HG02852 (cell line): ENCODE data around the gene ODC1.

Experiments used
- ATAC-seq: cut with Tn5 transposase; IDR thresholded peaks from one replicate; pipeline ENCODE4 v1.9.1; 2021; ENCODE audit warnings: mild to moderate bottlenecking, moderate library complexity; ENCODE audit not compliant: unreplicated experiment

The ODC1 gene

DNA sequence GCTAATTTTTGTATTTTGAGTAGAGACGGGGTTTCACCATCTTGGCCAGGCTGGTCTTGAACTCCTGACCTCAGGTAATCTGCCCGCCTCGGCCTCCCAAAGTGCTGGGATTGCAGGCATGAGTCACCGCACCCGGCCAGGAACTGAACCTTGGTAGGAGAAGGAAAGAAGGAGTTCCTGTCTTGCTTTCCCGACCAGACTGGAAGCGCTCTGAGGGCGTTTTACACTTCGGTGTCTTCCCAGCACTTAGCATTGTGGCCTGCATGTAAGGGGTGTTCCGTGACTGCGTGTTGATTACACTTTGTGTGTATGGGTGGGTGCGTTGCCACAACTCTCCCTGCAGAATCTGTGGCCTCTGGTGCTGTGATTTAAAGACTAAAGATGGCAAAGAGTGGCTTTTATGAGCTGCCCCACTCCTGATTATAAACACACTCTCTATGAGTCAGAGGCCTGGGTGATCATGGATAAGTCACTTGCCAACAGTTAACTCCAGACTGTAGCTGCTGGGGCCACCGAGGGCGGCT is 46.0 kb downstream of the ODC1 start:
- no peak for ATAC-seq

DNA sequence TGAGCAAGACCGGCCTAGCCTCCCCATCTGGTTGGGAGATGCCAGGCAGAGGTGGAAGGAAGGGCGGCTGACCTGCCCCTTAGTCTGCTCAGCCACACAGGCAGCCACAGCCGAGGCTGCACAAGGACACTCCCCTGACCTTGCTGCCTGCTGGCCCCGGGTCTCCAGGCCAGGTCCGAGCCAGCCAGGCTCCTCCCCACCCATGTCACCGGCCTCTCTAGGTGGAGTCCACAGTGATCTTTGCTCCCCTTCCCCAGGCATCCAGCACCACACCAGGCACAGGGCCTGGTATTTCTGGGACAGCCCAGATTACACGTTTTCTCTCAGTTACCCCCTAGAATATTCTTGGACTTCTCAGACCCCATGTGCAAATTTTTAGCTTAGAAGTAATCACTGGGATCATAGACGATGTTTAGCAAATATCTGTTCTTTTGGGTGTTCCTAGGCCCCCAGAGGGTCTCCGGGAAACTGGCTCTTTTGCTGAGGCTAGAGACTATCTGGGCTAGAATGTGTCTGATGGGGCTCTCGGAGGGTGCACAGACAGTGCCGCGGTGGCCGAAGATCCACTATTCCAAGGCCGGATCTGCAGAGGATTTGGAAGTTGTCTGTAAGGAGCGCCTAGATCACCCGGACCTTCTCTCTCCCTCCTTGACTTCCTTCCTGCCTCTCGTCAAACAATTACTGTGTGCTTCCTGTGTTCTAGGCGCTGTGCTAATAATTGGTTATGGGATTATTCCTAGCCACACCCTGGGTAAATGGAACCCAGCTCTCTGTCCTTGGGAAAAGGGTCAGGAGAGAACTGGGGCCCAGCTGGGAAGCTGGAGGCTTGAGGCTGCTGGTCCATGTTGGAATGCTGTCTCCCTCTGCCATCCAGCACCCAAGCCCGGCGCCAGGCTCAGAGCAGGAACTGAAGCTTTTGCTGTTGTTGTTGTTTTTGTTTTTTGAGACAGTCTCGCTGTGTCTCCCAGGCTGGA is 46.9 kb downstream of the ODC1 start:
- no peak for ATAC-seq

DNA sequence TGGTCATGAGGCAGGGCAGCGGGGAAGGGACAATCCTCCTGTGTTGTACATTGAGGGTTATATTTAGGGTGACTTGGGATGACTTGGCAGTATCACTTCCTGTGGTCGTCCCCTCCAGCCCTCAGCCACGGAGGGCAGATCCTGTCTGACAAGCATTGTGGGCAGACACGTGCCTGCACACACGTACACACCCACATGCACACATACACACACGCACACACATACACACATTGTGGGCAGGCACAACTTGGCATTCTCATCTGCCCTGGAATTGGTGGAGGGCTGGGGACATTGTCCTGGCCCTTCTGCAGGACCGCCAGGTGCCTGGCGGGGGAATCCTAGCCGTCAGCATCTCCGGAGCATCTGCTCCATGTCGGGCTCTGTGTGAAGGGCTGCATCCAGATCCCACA is 47.6 kb downstream of the ODC1 start:
- ATAC-seq, result no peak

DNA sequence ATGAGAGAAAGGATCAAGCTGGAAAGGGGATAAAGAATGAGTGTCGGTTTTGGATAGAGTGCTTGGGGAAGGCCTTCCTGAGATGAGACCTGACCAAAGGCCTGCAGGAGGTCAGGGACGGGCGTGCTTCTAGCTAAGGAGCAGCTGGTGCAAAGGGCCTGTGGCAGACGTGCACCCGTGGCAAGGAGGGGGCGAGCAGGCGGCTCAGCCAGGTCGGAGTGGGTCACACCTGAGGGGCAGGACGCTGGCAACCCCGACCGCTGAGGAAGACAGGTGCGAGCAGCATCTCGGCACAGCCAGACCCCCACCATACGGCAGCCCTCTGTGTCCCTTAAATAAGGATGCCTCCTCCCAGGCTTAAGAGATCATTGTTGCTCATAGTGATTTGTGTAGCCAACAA is 48.1 kb downstream of the ODC1 start:
- ATAC-seq, result no peak

DNA sequence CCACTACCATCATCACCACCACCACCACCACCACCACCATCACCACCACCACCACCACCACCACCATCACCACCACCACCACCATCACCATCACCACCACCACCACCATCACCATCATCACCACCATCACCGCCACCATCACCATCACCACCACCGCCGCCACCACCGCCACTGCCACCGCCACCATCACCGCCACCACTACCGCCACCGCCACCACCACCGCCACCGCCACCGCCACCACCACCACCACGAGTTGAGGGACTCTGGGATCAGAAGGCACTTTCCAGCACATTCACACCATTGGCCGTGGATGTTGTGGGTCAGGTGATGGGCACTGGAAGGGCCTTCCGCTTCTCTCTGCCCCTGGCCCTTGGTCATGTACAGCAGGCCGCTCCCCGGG is 48.8 kb downstream of the ODC1 start:
- no peak for ATAC-seq

DNA sequence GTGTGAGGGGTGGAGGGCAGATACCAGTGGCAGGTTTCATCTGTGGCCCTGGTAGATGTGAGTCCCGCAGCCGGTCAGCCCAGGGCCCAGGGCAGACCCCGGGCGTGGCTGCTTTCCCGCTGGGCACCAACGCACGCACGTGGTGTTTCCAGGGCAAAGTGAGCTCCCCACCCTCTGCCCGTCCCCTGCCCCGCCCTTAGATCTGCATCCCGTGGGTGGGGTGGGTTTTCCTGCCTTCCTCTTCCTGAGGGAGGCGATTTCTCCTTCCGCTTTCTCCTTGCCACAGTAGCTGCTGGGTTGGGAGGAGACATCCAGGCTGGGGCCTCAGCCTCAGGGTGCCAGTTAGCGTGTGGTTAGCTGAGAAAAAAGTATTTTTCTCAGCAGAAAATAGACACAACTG is 49.6 kb downstream of the ODC1 start:
- ATAC-seq, result no peak

DNA sequence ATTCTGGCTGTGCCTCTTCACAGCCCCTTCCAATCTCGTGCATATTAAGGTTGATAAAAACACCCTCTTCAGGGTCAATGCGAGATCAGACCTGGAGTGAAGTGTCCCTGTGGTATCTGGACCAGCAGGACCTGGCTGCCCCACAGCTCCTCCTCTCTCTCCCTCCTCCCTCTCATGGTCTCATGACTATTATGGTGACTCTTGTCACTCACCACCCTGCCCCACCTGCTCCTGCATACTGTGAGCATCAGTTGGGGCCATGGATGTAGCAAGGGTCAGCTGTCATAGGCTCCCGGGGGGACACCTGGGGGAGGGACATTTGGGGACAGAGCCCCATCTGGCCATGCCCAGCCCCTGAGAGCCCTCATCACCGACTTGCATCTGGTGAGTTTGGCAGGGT is 50.2 kb downstream of the ODC1 start:
- ATAC-seq, result no peak

DNA sequence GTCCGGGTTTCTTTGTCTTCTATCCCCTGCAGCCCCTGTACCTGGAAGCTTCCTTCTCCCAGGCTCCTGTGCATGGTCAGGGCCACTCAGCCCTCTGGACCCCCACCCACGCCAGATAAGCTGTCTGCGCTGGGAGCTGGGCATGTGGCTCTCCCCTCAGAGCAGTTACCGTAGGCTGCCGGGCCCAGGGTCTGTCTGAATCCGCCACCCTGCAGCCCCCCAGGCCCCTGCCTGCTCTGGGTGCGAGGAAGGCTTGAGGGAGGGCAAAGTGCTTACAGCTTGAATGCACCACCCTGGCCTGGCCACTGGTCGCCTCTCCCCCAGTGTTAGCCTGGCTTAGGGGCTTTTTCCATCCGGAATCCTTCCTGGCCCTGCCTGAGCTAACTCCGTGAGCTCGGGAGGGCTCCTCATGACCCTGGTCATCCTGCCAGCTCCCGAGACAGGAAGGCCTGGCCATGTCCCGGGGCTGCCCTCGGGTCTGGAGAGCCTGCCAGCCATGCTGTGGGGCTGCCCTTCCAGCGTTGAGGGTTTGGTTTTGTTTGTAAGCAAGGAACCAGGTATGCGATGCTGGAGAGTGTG is 50.7 kb downstream of the ODC1 start:
- ATAC-seq, result no peak

DNA sequence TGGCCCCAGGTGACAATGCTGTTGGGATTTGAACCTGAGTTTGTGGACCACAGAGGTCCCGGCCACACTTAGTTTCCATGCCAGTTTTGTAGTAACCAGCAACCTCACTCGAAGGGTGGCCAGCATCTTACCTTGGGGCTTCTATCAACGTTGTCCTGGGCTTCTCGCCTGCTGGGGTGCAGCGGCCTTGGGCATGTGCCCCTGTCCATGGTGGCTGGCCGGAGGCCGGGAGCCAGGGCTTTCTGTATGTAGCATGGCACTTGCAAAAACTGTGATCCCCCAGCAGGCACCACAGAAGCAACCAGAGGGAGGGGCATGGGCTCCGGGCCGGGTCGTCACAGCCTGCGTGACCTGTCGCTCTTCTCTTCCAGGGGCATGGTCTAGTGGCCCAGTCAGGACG is 51.7 kb downstream of the ODC1 start:
- ATAC-seq, result no peak

DNA sequence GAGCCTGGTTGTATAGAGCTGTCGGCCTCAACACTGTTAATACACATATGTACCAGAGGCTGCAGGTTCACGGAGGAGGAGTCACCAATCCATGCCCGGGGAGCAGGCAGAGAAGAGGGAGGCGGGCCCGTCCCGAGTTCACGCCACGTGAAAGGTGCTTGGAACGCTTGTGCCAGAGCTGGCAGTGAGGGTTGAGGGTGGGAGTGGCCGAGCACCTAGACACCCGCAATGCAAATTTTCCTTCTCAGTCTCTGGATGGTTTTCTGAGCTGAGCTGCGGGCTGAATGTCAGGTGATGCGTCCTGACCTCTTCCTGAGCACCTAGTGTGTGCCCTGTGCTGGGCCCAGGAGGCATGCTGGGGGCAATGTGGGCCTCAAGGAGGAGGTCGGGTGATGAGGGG is 52.2 kb downstream of the ODC1 start:
- no peak for ATAC-seq

DNA sequence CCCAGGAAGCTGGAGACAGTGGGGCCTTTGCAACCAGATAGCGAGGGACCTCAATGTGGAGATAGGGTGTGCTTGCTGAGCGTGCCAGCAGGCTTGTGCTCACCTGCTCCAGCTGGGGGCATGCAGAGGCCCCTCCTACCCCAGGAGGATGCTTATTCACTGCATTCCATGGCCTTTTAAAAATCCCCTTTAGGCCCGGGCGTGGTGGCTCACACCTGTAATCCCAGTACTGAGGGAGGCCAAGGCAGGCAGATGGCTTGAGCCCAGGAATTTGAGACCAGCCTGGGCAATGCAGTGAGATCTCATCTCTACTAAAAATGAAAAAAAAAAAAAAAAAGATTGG is 54.5 kb downstream of the ODC1 start:
- ATAC-seq, result no peak

DNA sequence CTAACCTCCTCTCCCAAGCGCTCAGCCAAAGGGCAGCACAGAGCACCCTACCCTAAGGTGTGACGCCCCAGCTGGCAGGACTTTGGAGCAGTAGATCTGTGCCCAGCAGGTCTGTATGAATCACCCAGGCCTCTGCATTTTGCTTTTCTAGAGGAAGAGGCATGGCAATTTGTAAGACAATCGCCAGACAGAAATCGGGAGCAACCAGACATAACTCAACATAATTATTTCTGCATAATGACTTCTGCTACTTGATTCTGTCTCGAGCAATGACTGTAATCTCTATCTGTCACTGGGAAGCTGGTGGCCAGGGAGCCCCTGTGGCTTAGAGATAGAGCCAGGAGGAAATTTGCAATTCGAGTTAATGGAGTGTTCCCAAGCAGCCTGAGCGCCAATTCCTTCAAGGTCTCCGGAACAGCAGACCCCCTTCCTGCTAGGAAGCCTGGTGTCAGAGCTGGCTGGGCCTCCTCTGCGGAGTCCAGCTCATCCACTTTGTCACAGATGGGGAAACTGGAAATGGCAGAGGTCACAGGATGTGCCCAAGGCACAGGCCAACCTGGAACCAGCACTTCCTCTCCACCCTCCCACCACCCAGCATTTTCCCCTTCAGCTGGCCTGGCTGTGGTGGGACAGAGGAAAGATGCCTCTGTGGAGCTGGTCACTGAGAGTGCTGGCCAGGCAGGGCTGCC is 55.0 kb downstream of the ODC1 start:
- ATAC-seq, result no peak

DNA sequence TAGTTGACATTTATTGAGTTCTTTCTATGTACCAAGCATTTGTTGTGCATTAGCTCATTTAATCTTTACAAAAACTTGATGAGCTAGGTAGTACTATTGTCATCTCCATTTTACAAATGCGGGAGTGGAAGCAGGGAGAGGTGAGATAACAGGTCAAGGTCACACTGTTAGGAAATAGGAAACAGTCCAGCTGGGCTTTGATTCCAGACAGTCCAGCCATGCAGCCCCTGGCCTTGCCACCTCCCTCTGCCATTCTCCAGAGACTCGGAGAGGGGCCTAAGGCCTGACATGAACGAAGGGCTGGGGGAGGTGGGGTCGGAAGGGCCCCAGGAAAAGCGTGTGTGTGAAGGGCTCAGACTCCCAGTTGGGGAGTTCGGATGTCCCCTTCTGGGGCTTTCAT is 55.6 kb downstream of the ODC1 start:
- ATAC-seq, result no peak

DNA sequence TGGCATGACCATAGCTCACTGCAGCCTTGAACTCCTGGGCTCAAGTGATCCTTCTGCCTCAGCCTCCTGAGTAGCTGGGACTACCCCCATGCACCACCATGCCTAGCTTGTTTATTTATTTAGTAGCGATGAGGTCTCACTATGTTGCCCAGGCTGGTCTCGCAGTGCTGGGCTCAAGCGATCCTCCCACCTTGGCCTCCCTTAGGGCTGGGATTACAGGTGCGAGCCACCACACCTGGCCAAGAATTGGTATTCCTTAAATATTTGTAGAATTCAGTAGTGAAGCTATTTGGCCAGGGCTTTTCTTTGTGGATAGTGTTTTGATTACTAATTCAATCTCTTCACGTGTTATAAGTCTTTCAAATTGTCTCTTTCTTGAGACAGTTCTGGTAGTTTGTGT is 56.0 kb downstream of the ODC1 start:
- ATAC-seq, result no peak

DNA sequence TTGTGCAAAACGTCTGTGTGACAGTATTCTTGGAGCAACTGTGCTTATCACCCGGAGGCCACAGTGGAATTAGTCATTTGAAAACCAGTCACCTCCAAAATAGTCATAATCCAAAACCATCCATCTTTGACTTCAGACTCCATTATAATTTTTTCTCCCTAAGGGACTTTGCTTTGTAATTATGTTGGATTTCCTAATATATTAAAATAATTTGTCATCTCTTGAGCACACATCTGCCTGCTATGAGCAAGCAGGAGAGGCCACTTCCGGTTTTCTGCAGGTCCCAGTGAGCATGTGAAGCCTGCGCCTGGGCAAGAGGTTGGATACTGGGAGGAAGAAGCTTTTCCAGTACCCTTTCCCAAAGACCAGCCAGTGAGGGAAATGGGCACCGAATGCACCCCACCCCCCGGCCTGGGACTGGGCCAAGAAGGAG is 57.7 kb downstream of the ODC1 start:
- no peak for ATAC-seq
